SK-N-SH (cell line): ENCODE data around the gene CASQ1. TPM values are rescaled to one million over a fixed set of nuclear protein-coding genes. Genes with fewer than 3 reads are reported as not detected.
A peak's percentile ranks its signal among the peaks of the same experiment; 100 is the strongest.

Experiments used
- CTCF ChIA-PET: fragments of 300-600, 350-600 bp; formaldehyde crosslinking; extraction: SDS; loops from one replicate; lab custom pipeline; 2021; lab: Yijun Ruan, JAX
- POLR2A ChIA-PET: fragments of 350-600 bp; sonication (Branson Sonifier 250); formaldehyde crosslinking; extraction: SDS; loops from one replicate; lab custom pipeline; 2020; ENCODE audit warnings: antibody characterized with exemption, inconsistent platforms; lab: Yijun Ruan, JAX
- DNase-seq: peaks from one replicate; pipeline ENCODE4 v3.0.0; 2012
- H2AFZ ChIP-seq: fragments of 200-600 bp; sonication (generic); 2 replicates; pipeline ENCODE4 v1.8.1; 2016; ENCODE audit warnings: antibody characterized with exemption, mild to moderate bottlenecking, low read depth
- H3F3A ChIP-seq: fragments of 200-600 bp; sonication (generic); replicated peaks from 2 replicates; pipeline ENCODE3; 2016; ENCODE audit warnings: antibody characterized with exemption, mild to moderate bottlenecking; ENCODE audit not compliant: insufficient read depth
- H3K27ac ChIP-seq, 2 experiments: fragments of 200-500 bp in 1 of 2; fragments of 200-600 bp in 1 of 2; sonication (Bioruptor generic) in 1 of 2; sonication (generic), shearing (Covaris generic) in 1 of 2; 2 replicates each; pipeline versions ENCODE4 v1.5.1 to v1.6.1; 2014 to 2016; ENCODE audit warnings: low read depth in 2 of 2, inconsistent platforms in 1 of 2, low read length in 1 of 2, mild to moderate bottlenecking in 1 of 2, mixed read lengths in 1 of 2
- H3K27me3 ChIP-seq: fragments of 200-600 bp; sonication (generic), shearing (Covaris generic); 2 replicates; pipeline ENCODE4 v1.6.1; 2016; ENCODE audit warnings: mixed run types; ENCODE audit not compliant: insufficient read depth
- H3K36me3 ChIP-seq, 2 experiments: fragments of 200-500 bp in 1 of 2; fragments of 200-600 bp in 1 of 2; sonication (Bioruptor generic) in 1 of 2; sonication (generic) in 1 of 2; replicated peaks in 1 of 2; 2 replicates each; pipeline versions ENCODE3 to v1.5.1; 2014 to 2016; ENCODE audit warnings: low read length in 1 of 2, mild to moderate bottlenecking in 1 of 2; ENCODE audit not compliant: insufficient read depth in 2 of 2, control insufficient read depth in 1 of 2
- H3K4me1 ChIP-seq, 2 experiments: fragments of 200-500 bp in 1 of 2; fragments of 200-600 bp in 1 of 2; sonication (Bioruptor generic) in 1 of 2; sonication (generic), shearing (Covaris generic) in 1 of 2; 2 replicates each; pipeline versions ENCODE4 v1.5.1 to v1.6.1; 2014 to 2016; ENCODE audit warnings: low read depth in 1 of 2, low read length in 1 of 2, mixed run types in 1 of 2; ENCODE audit not compliant: insufficient read depth in 2 of 2, control insufficient read depth in 1 of 2
- H3K4me2 ChIP-seq: fragments of 200-600 bp; sonication (generic), shearing (Covaris generic); 2 replicates; pipeline ENCODE4 v1.6.1; 2017; ENCODE audit warnings: mixed run types
- H3K4me3 ChIP-seq, 2 experiments: fragments of 200-500 bp in 1 of 2; fragments of 200-600 bp in 1 of 2; sonication (Bioruptor generic) in 1 of 2; sonication (generic), shearing (Covaris generic) in 1 of 2; 2 replicates each; pipeline versions ENCODE4 v1.5.1 to v1.8.1; 2014 to 2016; ENCODE audit warnings: low read depth in 2 of 2, inconsistent platforms in 1 of 2, low read length in 1 of 2, mild to moderate bottlenecking in 1 of 2, mixed read lengths in 1 of 2, moderate library complexity in 1 of 2
- H3K79me2 ChIP-seq: fragments of 200-600 bp; sonication (generic); 2 replicates; pipeline ENCODE4 v1.8.1; 2017; ENCODE audit warnings: mild to moderate bottlenecking; ENCODE audit not compliant: insufficient read depth
- H3K9ac ChIP-seq: fragments of 200-600 bp; sonication (generic); 2 replicates; pipeline ENCODE4 v1.6.1; 2017; ENCODE audit warnings: mixed run types
- H3K9me2 ChIP-seq: fragments of 200-600 bp; sonication (generic); 2 replicates; pipeline ENCODE4 v1.6.1; 2017; ENCODE audit warnings: mixed run types
- H3K9me3 ChIP-seq: fragments of 200-600 bp; sonication (generic); 2 replicates; pipeline ENCODE4 v1.6.1; 2017; ENCODE audit warnings: mixed run types, mild to moderate bottlenecking, moderate library complexity
- H4K20me1 ChIP-seq: fragments of 200-600 bp; sonication (generic); 2 replicates; pipeline ENCODE4 v1.6.1; 2017; ENCODE audit warnings: mild to moderate bottlenecking, mixed run types; ENCODE audit not compliant: insufficient read depth
- EZH2phosphoT487 ChIP-seq: fragments of 200-600 bp; sonication (generic); IDR thresholded peaks from 2 replicates; pipeline ENCODE4 v1.6.1; 2017; ENCODE audit warnings: low read depth, mixed run types, mild to moderate bottlenecking, antibody characterized with exemption, moderate library complexity, borderline replicate concordance
- JUND ChIP-seq: IDR thresholded peaks from 2 replicates; pipeline ENCODE4 v1.4.0; 2012
- NFIC ChIP-seq: IDR thresholded peaks from 2 replicates; pipeline ENCODE4 v1.4.0; 2012; ENCODE audit warnings: borderline replicate concordance
- POLR2AphosphoS5 ChIP-seq: IDR thresholded peaks from 2 replicates; pipeline ENCODE4 v1.6.1; 2012; ENCODE audit warnings: low read depth, low read length
- WGBS: methylation state at CpG from one replicate; pipeline ENCODE4 v1.1.6; 2017; ENCODE audit warnings: low lambda C conversion rate; 5-methylcytosine and 5-hydroxymethylcytosine counted together
- polyA plus RNA-seq, 3 experiments: library from polyadenylated mRNA; depleted of rRNA; stranded (reverse); fragments of >200 nt; gene quantifications; 2 replicates each; pipeline ENCODE4 v1.2.3, GENCODE V29; 2012

CASQ1 gene
- polyA plus RNA-seq, 1 of the 3 experiments (the other 2 are of a cell fraction), result 0.08 TPM

DNA sequence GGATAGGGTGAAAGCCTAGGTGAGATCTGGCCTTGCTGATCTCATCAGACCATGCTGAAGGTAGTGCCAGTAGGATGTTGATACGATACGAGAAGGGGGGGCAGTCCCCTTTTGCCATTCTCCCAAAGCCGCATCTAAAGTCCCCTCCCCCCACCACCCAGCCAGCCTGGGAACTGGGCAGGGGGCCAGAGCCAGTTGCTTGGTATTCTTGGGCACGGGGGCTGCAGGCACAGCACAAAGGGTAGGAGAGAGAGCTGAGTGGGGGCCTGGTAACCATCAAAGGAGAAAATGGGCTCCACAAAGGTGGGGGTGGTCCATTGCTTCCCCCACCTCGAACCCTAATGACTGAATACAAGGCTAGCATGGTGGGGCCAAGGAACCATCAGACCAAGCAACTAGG lies 20.2 kb downstream of the CASQ1 start:
- Histone ChIP-seq H3K9me3 (no peaks in the 10 kb centered on the region), H3K4me1 (peaks cover 40 to 58% of the 10 kb centered on the region in 2 experiments), H3K9ac (0 out of 2 replicates have a peak overlapping the region, but pooled peaks have one; percentile 7), H2AFZ (no peak overlapping the region), H3K79me2 (peaks cover 66% of the 10 kb centered on the region), H3K4me3 (no peak overlapping the region), H3F3A (peaks cover 37% of the 10 kb centered on the region), H3K36me3 (peaks cover 66 to 75% of the 10 kb centered on the region in 2 experiments), H3K9me2 (no peaks in the 10 kb centered on the region), H4K20me1 (peaks cover 56% of the 10 kb centered on the region), H3K27me3 (no peaks in the 10 kb centered on the region)
- POLR2A ChIA-PET, result interaction anchor here (1.8 kb wide), 1 partner anchor 9 kb away, joined by 6 read pairs; no protein-coding TSS in a partner anchor
- CTCF ChIA-PET, result interaction anchor here (0.6 to 13.6 kb wide), 9 partner anchors 9 to 132 kb away, joined by 3 to 137 read pairs (median 6); no protein-coding TSS in a partner anchor
- 27% methylated on average over 5 of the region's 5 CpGs for WGBS
- TF ChIP-seq JUND, result no peak
- TF ChIP-seq NFIC, result 0 out of 2 replicates have a peak, but pooled peaks have one; percentile 39
- TF ChIP-seq, all 33 proteins: peak for 1
- Histone ChIP-seq H3K4me2 (peak overlapping the region; percentile 100), H3K27ac (peak overlapping the region; percentile 43 to 67)
- DNase-seq, result peak; percentile 44

DNA sequence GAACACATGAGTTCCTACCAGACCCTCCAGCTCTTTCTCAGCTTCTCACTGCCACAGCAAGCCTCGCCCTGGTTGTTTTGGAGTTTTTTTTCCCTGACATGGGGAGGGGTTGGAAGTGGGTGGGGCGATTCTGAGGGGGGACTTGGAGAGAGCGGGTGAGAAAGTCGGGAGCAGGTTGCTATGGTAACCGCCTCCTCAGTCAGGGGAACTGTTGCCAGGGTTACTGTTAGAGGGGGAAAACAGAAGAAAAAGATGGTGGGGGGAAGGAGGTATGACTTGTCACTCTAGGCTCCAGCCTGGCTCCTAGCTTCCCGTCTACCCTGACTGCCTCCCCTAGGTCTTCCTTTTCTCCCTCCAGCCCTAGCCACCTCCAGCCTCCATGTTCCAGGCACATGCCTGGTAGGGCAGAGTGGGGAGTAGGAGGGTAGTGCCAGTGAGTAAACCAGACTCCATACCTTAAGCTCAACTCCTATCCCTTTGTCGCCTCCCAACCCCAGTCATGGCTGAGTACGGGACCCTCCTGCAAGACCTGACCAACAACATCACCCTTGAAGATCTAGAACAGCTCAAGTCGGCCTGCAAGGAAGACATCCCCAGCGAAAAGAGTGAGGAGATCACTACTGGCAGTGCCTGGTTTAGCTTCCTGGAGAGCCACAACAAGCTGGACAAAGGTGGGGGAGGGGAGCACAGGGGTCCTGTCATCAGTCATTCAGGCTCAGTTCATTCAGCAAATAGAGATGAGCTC lies 20.8 kb downstream of the CASQ1 start:
- Histone ChIP-seq H3K79me2 (peaks cover 59% of the 10 kb centered on the region), H3K9me2 (no peaks in the 10 kb centered on the region), H3K36me3 (peaks cover 67 to 81% of the 10 kb centered on the region in 2 experiments), H2AFZ (no peak overlapping the region), H3K27ac (peak overlapping the region; percentile 43 to 67), H3F3A (peaks cover 32% of the 10 kb centered on the region), H3K27me3 (no peaks in the 10 kb centered on the region), H3K9ac (no peak overlapping the region), H3K9me3 (no peaks in the 10 kb centered on the region), H4K20me1 (peaks cover 56% of the 10 kb centered on the region), H3K4me2 (no peak overlapping the region), H3K4me1 (peaks cover 40 to 53% of the 10 kb centered on the region in 2 experiments), H3K4me3 (no peak overlapping the region)
- ChIA-PET CTCF (interaction anchor here (1.2 to 13.6 kb wide), 8 partner anchors 9 to 132 kb away, joined by 3 to 137 read pairs (median 14); no protein-coding TSS in a partner anchor), POLR2A (interaction anchor here (1.8 kb wide), 1 partner anchor 8 kb away, joined by 6 read pairs; no protein-coding TSS in a partner anchor)
- no peak for TF ChIP-seq JUND
- peak; percentile 44 for DNase-seq
- 87% methylated on average over 10 of the region's 10 CpGs for WGBS

- no peak overlapping the region for H2AFZ ChIP-seq
These were observed 24.2 kb downstream of the CASQ1 start for GRCh38 chr1:160214481-160215140.

More at GRCh38 chr1:160214481-160215140, 24.2 kb downstream of the CASQ1 start:
- H3K4me3 ChIP-seq, result no peak overlapping the region
- WGBS, result 78% methylated on average over 3 of the region's 3 CpGs
- ChIA-PET POLR2A (no interaction called here), CTCF (no interaction called here)
- H3K4me1 ChIP-seq, result peaks cover 23 to 35% of the 10 kb centered on the region in 2 experiments
- H3K36me3 ChIP-seq, result peaks cover 71 to 92% of the 10 kb centered on the region in 2 experiments
- no peak overlapping the region for H3K9ac ChIP-seq
- H3K79me2 ChIP-seq, result peaks cover 27% of the 10 kb centered on the region
- H4K20me1 ChIP-seq, result peaks cover 24% of the 10 kb centered on the region
- H3K27ac ChIP-seq, result peak overlapping the region in 1 of 2 experiments; percentile 4; a peak in 1 of 4 replicates
- DNase-seq, result no peak
- no peaks in the 10 kb centered on the region for H3K27me3 ChIP-seq
- H3F3A ChIP-seq, result peaks cover 44% of the 10 kb centered on the region
- TF ChIP-seq EZH2phosphoT487 (no peak), POLR2AphosphoS5 (0 out of 2 replicates have a peak, but pooled peaks have one; percentile 11)
- H3K9me2 ChIP-seq, result no peaks in the 10 kb centered on the region
- no peaks in the 10 kb centered on the region for H3K9me3 ChIP-seq
- H3K4me2 ChIP-seq, result no peak overlapping the region
